WTC11 (cell line): Measurements from ENCODE around the gene CLDN19. TPM values are rescaled to one million over a fixed set of nuclear protein-coding genes. Genes with fewer than 3 reads are reported as not detected.

Experiments
- ATAC-seq: fragments of 200-7000 bp; cut with Tn5 transposase; 2 replicates; pipeline ENCODE4 v1.10.0; 2021; ENCODE audit warnings: mild to moderate bottlenecking, moderate library complexity
- CTCF ChIA-PET: fragments of 300-600 bp; sonication (Branson Sonifier 250); formaldehyde crosslinking; loops from one replicate; lab custom pipeline; 2021; ENCODE audit warnings: antibody characterized with exemption; lab: Charles Lee
- POLR2A ChIA-PET: fragments of 350-600 bp; sonication (Branson Sonifier 250); formaldehyde crosslinking; loops from one replicate; lab custom pipeline; 2021; ENCODE audit warnings: antibody characterized with exemption; lab: Charles Lee
- DNase-seq: peaks from one replicate; pipeline ENCODE4 v3.0.0; 2021; ENCODE audit warnings: low spot score
- H3K27ac Mint-ChIP-seq: 2 replicates; pipeline ENCODE4 v1.8.0; 2021; ENCODE audit warnings: mixed read lengths
- H3K27me3 Mint-ChIP-seq: 2 replicates; pipeline ENCODE4 v1.8.0; 2021; ENCODE audit warnings: low read depth, mild to moderate bottlenecking, moderate library complexity, mixed read lengths
- H3K36me3 Mint-ChIP-seq: 2 replicates; pipeline ENCODE4 v1.8.0; 2021; ENCODE audit warnings: mixed read lengths
- H3K4me1 Mint-ChIP-seq: 2 replicates; pipeline ENCODE4 v1.8.0; 2022; ENCODE audit warnings: mixed read lengths
- H3K4me3 Mint-ChIP-seq: 2 replicates; pipeline ENCODE4 v1.8.0; 2021; ENCODE audit warnings: mild to moderate bottlenecking, moderate library complexity, mixed read lengths
- H3K9me3 Mint-ChIP-seq: 2 replicates; pipeline ENCODE4 v1.8.0; 2021; ENCODE audit warnings: mixed read lengths
- ATF1 ChIP-seq: sonication (generic); formaldehyde crosslinking; IDR thresholded peaks from 2 replicates; pipeline ENCODE4 v1.8.1; 2023; ENCODE audit warnings: mild to moderate bottlenecking, moderate library complexity, missing genetic modification reagents
- CBFB ChIP-seq: sonication (generic); formaldehyde crosslinking; IDR thresholded peaks from 2 replicates; pipeline ENCODE4 v1.8.1; 2022; ENCODE audit warnings: mild to moderate bottlenecking, low read depth, missing genetic modification reagents
- ETV6 ChIP-seq: sonication (generic); formaldehyde crosslinking; IDR thresholded peaks from 2 replicates; pipeline ENCODE4 v1.8.1; 2022; ENCODE audit warnings: mild to moderate bottlenecking, missing genetic modification reagents
- FOXK1 ChIP-seq: sonication (generic); formaldehyde crosslinking; IDR thresholded peaks from 2 replicates; pipeline ENCODE4 v1.8.0; 2022; ENCODE audit warnings: mild to moderate bottlenecking, moderate library complexity, missing genetic modification reagents
- HMGA2 ChIP-seq: fragments of 250-450 bp; sonication (Bioruptor Pico); IDR thresholded peaks from 2 replicates; pipeline ENCODE4 v1.4.0; 2021; ENCODE audit warnings: mild to moderate bottlenecking, moderate library complexity
- JAZF1 ChIP-seq: fragments of 250-450 bp; sonication (Bioruptor Pico); IDR thresholded peaks from 2 replicates; pipeline ENCODE4 v1.9.0; 2021; ENCODE audit warnings: moderate library complexity, mild to moderate bottlenecking, inconsistent platforms
- KAT7 ChIP-seq: sonication (generic); formaldehyde crosslinking; IDR thresholded peaks from 2 replicates; pipeline ENCODE4 v1.8.1; 2023; ENCODE audit warnings: missing genetic modification reagents, mild to moderate bottlenecking, borderline replicate concordance
- NFATC4 ChIP-seq: fragments of 250-450 bp; sonication (Bioruptor Pico); IDR thresholded peaks from 2 replicates; pipeline ENCODE4 v1.9.0; 2021; ENCODE audit warnings: mild to moderate bottlenecking
- NFE2L1 ChIP-seq: sonication (generic); formaldehyde crosslinking; IDR thresholded peaks from 2 replicates; pipeline ENCODE4 v1.8.1; 2023; ENCODE audit warnings: missing genetic modification reagents
- SMAD3 ChIP-seq: sonication (generic); formaldehyde crosslinking; IDR thresholded peaks from 2 replicates; pipeline ENCODE4 v1.8.0; 2022; ENCODE audit warnings: missing genetic modification reagents, mild to moderate bottlenecking, borderline replicate concordance
- SMAD4 ChIP-seq: sonication (generic); formaldehyde crosslinking; IDR thresholded peaks from 2 replicates; pipeline ENCODE4 v1.8.0; 2022; ENCODE audit warnings: mild to moderate bottlenecking, missing genetic modification reagents
- ZNF232 ChIP-seq: sonication (generic); formaldehyde crosslinking; IDR thresholded peaks from 2 replicates; pipeline ENCODE4 v1.8.0; 2022; ENCODE audit warnings: mild to moderate bottlenecking, missing genetic modification reagents
- ZNF317 ChIP-seq: sonication (generic); formaldehyde crosslinking; IDR thresholded peaks from 2 replicates; pipeline ENCODE4 v1.8.1; 2023; ENCODE audit warnings: low read depth, mild to moderate bottlenecking, moderate library complexity, missing genetic modification reagents, borderline replicate concordance
- total RNA-seq: library from RNA; stranded (reverse); gene quantifications from 3 replicates; pipeline ENCODE4 v1.2.3, GENCODE V29; 2021
- TF ChIP-seq, protein P1 (sequence below): sonication (generic); formaldehyde crosslinking; IDR thresholded peaks from 2 replicates; pipeline ENCODE4 v1.8.1; 2023; ENCODE audit warnings: mild to moderate bottlenecking, missing genetic modification reagents, moderate library complexity
- TF ChIP-seq, protein P2 (sequence below): sonication (generic); formaldehyde crosslinking; IDR thresholded peaks from 2 replicates; pipeline ENCODE4 v1.8.0; 2022; ENCODE audit warnings: mild to moderate bottlenecking, missing genetic modification reagents
- TF ChIP-seq, protein P3 (sequence below): sonication (generic); formaldehyde crosslinking; IDR thresholded peaks from 2 replicates; pipeline ENCODE4 v1.8.0; 2022; ENCODE audit warnings: mild to moderate bottlenecking, missing genetic modification reagents
- TF ChIP-seq, protein P4 (sequence below): fragments of 250-450 bp; sonication (Bioruptor Pico); IDR thresholded peaks from 2 replicates; pipeline ENCODE4 v1.9.0; 2021; ENCODE audit warnings: mild to moderate bottlenecking, borderline replicate concordance
- TF ChIP-seq, protein P5 (sequence below): sonication (generic); formaldehyde crosslinking; IDR thresholded peaks from 2 replicates; pipeline ENCODE4 v1.8.0; 2023; ENCODE audit warnings: missing genetic modification reagents, mild to moderate bottlenecking, borderline replicate concordance

CLDN19 gene
- total RNA-seq, 1 experiment from 2014 or later: 8.1 TPM

DNA sequence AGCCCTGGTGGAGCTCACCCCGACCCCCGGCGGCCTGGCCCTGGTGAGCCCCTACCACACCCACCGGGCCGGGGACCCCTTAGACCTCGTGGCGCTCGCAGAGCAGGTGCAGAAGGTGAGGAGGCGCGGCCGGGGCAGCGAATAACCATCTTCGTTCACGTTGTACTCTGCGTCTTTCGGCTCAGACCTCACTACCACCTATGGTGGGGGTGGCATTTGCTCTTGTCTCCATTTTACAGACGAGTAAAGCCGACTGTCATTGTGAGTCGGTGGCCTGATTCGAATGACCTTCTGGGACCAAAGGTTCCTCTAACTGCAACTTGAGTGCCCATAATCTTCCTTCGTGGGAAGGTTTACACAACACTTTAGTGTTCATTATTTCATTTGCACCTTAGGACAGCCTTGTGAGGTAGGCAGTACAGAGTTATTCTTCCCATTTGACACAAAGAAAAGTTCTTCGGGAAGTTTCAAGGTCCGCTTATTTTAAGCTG, 27.5 kb upstream of the CLDN19 start:
- Mint-ChIP-seq H3K4me1 (peaks cover 18% of the 10 kb centered on the region), H3K4me3 (no peak overlapping the region; the same call in 1 of the 2 replicates), H3K36me3 (peaks cover 9% of the 10 kb centered on the region), H3K27me3 (no peaks in the 10 kb centered on the region), H3K27ac (peak overlapping the region; percentile 86), H3K9me3 (no peaks in the 10 kb centered on the region)
- DNase-seq (no peak), ATAC-seq (peak; percentile 4)
- TF ChIP-seq, protein P1, sequence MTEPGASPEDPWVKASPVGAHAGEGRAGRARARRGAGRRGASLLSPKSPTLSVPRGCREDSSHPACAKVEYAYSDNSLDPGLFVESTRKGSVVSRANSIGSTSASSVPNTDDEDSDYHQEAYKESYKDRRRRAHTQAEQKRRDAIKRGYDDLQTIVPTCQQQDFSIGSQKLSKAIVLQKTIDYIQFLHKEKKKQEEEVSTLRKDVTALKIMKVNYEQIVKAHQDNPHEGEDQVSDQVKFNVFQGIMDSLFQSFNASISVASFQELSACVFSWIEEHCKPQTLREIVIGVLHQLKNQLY (CRISPR knock-in tag): no peak
- TF ChIP-seq SMAD4 (CRISPR knock-in tag) (no peak), ZNF232 (CRISPR knock-in tag) (0 out of 2 replicates have a peak, but pooled peaks have one; percentile 12), CBFB (no peak), ATF1 (CRISPR knock-in tag) (no peak), HMGA2 (CRISPR knock-in tag) (no peak), SMAD3 (CRISPR knock-in tag) (peak; percentile 4; the same call in 1 of the 2 replicates), KAT7 (CRISPR knock-in tag) (0 out of 2 replicates have a peak, but pooled peaks have one; percentile 18)
- TF ChIP-seq, protein P2, sequence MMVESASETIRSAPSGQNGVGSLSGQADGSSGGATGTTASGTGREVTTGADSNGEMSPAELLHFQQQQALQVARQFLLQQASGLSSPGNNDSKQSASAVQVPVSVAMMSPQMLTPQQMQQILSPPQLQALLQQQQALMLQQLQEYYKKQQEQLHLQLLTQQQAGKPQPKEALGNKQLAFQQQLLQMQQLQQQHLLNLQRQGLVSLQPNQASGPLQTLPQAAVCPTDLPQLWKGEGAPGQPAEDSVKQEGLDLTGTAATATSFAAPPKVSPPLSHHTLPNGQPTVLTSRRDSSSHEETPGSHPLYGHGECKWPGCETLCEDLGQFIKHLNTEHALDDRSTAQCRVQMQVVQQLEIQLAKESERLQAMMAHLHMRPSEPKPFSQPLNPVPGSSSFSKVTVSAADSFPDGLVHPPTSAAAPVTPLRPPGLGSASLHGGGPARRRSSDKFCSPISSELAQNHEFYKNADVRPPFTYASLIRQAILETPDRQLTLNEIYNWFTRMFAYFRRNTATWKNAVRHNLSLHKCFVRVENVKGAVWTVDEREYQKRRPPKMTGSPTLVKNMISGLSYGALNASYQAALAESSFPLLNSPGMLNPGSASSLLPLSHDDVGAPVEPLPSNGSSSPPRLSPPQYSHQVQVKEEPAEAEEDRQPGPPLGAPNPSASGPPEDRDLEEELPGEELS (CRISPR knock-in tag): 0 out of 2 replicates have a peak, but pooled peaks have one; percentile 34
- TF ChIP-seq, protein P3, sequence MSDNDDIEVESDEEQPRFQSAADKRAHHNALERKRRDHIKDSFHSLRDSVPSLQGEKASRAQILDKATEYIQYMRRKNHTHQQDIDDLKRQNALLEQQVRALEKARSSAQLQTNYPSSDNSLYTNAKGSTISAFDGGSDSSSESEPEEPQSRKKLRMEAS (CRISPR knock-in tag): no peak
- TF ChIP-seq, protein P4, sequence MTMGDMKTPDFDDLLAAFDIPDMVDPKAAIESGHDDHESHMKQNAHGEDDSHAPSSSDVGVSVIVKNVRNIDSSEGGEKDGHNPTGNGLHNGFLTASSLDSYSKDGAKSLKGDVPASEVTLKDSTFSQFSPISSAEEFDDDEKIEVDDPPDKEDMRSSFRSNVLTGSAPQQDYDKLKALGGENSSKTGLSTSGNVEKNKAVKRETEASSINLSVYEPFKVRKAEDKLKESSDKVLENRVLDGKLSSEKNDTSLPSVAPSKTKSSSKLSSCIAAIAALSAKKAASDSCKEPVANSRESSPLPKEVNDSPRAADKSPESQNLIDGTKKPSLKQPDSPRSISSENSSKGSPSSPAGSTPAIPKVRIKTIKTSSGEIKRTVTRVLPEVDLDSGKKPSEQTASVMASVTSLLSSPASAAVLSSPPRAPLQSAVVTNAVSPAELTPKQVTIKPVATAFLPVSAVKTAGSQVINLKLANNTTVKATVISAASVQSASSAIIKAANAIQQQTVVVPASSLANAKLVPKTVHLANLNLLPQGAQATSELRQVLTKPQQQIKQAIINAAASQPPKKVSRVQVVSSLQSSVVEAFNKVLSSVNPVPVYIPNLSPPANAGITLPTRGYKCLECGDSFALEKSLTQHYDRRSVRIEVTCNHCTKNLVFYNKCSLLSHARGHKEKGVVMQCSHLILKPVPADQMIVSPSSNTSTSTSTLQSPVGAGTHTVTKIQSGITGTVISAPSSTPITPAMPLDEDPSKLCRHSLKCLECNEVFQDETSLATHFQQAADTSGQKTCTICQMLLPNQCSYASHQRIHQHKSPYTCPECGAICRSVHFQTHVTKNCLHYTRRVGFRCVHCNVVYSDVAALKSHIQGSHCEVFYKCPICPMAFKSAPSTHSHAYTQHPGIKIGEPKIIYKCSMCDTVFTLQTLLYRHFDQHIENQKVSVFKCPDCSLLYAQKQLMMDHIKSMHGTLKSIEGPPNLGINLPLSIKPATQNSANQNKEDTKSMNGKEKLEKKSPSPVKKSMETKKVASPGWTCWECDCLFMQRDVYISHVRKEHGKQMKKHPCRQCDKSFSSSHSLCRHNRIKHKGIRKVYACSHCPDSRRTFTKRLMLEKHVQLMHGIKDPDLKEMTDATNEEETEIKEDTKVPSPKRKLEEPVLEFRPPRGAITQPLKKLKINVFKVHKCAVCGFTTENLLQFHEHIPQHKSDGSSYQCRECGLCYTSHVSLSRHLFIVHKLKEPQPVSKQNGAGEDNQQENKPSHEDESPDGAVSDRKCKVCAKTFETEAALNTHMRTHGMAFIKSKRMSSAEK (CRISPR knock-in tag): no peak
- POLR2A ChIA-PET: interaction anchor here (1.2 to 2.9 kb wide), 11 partner anchors 10 to 291 kb away, joined by 3 to 11 read pairs (median 6); partner anchors contain the start of genes CLDN19, ERMAP, SVBP and YBX1
- CTCF ChIA-PET: interaction anchor here (0.6 to 3.7 kb wide), 18 partner anchors 9 to 623 kb away, joined by 3 to 42 read pairs (median 8); partner anchors contain the start of genes CLDN19, PPIH and ZNF691

DNA sequence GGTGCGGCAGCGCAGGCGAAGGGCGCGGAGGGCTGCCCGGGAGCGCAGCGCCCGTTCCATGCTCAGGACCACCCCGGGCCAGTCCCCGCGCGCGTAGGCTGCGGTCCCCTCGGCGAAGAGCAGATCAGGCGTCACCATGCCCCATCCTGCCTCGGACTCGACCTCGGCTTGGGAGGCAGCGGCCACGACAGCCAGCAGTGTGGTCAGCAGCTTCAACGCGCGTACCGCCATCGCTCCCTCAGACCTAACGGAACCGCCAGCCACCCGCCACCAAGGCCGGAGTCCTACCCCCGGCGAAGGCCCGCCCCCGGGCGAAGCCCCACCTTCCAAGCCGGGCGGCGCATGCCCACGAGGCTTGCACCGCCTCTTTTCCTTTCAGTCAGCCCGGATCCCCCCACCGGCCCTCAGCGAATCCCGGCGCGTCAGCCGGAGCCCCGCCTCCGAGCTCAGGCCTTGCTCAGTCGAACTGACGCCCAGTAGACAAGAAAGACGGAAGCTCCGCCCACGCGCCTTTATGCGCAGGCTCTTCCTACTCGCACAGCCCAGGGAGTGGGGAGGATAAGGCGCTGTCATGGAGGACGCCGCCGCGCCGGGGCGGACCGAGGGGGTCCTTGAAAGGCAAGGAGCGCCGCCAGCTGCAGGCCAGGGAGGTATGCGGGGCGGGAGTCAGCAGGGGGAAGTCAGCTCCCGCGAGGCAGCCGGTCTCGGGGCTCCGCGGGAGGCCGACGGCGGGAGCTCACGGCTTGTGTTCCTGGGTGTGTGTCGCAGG, 26.9 kb upstream of the CLDN19 start, which contains the start of the genes C1orf50 and P3H1:
C1orf50 (plus strand) TSS at position 509 of the 769 bp plus-strand sequence; CDS start at position 572, 63 bp downstream.
P3H1 (minus strand) TSS at position 288 of the 769 bp plus-strand sequence; CDS start at position 231, 57 bp downstream.
- Mint-ChIP-seq H3K4me3 (no peak within 1 kb of the TSS; the same call in 1 of the 2 replicates), H3K4me1 (peaks cover 12% of the 10 kb centered on the region), H3K9me3 (no peaks in the 10 kb centered on the region), H3K27ac (peak within 1 kb of the TSS; percentile 86), H3K27me3 (no peaks in the 10 kb centered on the region), H3K36me3 (peaks cover 12% of the 10 kb centered on the region)
- DNase-seq (peak; percentile 100), ATAC-seq (peak; percentile 91)
- CTCF ChIA-PET: interaction anchor here (0.6 to 3.7 kb wide), 29 partner anchors 8 to 623 kb away, joined by 3 to 42 read pairs (median 5); partner anchors contain the start of genes CLDN19, ERMAP, PPIH and ZNF691
- POLR2A ChIA-PET: interaction anchor here (0.6 to 2.9 kb wide), 15 partner anchors 9 to 292 kb away, joined by 3 to 11 read pairs (median 4); partner anchors contain the start of genes CLDN19, ERMAP, SVBP and YBX1
- TF ChIP-seq ATF1 (CRISPR knock-in tag) (0 out of 2 replicates have a peak, but pooled peaks have one; percentile 42), KAT7 (CRISPR knock-in tag) (0 out of 2 replicates have a peak, but pooled peaks have one; percentile 58), NFE2L1 (CRISPR knock-in tag) (peak; percentile 10; the same call in 1 of the 2 replicates), ZNF232 (CRISPR knock-in tag) (peak; percentile 50; the same call in 1 of the 2 replicates), FOXK1 (CRISPR knock-in tag) (peak; percentile 23), ETV6 (CRISPR knock-in tag) (peak; percentile 36; the same call in 1 of the 2 replicates), NFATC4 (CRISPR knock-in tag) (no peak), ZNF317 (CRISPR knock-in tag) (no peak), JAZF1 (CRISPR knock-in tag) (no peak)
- TF ChIP-seq, protein P3 (CRISPR knock-in tag): peak; percentile 59; the same call in 1 of the 2 replicates
- TF ChIP-seq, protein P5, sequence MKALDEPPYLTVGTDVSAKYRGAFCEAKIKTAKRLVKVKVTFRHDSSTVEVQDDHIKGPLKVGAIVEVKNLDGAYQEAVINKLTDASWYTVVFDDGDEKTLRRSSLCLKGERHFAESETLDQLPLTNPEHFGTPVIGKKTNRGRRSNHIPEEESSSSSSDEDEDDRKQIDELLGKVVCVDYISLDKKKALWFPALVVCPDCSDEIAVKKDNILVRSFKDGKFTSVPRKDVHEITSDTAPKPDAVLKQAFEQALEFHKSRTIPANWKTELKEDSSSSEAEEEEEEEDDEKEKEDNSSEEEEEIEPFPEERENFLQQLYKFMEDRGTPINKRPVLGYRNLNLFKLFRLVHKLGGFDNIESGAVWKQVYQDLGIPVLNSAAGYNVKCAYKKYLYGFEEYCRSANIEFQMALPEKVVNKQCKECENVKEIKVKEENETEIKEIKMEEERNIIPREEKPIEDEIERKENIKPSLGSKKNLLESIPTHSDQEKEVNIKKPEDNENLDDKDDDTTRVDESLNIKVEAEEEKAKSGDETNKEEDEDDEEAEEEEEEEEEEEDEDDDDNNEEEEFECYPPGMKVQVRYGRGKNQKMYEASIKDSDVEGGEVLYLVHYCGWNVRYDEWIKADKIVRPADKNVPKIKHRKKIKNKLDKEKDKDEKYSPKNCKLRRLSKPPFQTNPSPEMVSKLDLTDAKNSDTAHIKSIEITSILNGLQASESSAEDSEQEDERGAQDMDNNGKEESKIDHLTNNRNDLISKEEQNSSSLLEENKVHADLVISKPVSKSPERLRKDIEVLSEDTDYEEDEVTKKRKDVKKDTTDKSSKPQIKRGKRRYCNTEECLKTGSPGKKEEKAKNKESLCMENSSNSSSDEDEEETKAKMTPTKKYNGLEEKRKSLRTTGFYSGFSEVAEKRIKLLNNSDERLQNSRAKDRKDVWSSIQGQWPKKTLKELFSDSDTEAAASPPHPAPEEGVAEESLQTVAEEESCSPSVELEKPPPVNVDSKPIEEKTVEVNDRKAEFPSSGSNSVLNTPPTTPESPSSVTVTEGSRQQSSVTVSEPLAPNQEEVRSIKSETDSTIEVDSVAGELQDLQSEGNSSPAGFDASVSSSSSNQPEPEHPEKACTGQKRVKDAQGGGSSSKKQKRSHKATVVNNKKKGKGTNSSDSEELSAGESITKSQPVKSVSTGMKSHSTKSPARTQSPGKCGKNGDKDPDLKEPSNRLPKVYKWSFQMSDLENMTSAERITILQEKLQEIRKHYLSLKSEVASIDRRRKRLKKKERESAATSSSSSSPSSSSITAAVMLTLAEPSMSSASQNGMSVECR: 0 out of 2 replicates have a peak, but pooled peaks have one; percentile 26
